ENCODE measurements around the gene CFB.

DNA sequence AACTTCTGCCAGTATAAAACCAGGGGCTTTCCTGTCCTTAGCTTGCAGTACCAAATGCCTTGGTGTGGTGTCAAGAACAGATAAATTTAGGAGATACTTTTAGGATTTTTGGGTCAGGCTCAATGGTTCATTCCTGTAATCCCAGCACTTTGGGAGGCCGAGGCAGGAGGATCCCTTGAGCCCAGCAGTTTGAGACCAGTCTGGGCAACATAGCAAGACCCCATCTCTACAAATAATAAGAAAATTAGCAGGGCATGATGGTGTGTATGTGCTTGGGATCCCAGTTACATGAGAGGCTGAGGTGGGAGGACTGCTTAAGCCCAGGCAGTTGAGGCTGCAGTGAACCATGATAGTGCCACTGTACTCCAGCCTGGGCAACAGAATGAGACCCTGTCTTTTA, 40.9 kb upstream of the CFB start:
- TF ChIP-seq CREB1 (CRISPR knock-in tag; IDR thresholded peaks at IDR 0.05) (no peak), JUN (CRISPR knock-in tag; IDR thresholded peaks at IDR 0.05) (no peak), ZNF232 (CRISPR knock-in tag; IDR thresholded peaks at IDR 0.05) (no peak), MXD4 (CRISPR knock-in tag; IDR thresholded peaks at IDR 0.05; ENCODE audit: borderline replicate concordance) (no peak), TEAD4 (CRISPR knock-in tag; IDR thresholded peaks at IDR 0.05) (no peak), PRRX2 (CRISPR knock-in tag; IDR thresholded peaks at IDR 0.05) (no peak), HMGA2 (CRISPR knock-in tag; IDR thresholded peaks at IDR 0.05) (no peak)
- TF ChIP-seq, protein P1, sequence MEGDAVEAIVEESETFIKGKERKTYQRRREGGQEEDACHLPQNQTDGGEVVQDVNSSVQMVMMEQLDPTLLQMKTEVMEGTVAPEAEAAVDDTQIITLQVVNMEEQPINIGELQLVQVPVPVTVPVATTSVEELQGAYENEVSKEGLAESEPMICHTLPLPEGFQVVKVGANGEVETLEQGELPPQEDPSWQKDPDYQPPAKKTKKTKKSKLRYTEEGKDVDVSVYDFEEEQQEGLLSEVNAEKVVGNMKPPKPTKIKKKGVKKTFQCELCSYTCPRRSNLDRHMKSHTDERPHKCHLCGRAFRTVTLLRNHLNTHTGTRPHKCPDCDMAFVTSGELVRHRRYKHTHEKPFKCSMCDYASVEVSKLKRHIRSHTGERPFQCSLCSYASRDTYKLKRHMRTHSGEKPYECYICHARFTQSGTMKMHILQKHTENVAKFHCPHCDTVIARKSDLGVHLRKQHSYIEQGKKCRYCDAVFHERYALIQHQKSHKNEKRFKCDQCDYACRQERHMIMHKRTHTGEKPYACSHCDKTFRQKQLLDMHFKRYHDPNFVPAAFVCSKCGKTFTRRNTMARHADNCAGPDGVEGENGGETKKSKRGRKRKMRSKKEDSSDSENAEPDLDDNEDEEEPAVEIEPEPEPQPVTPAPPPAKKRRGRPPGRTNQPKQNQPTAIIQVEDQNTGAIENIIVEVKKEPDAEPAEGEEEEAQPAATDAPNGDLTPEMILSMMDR (IDR thresholded peaks at IDR 0.05): no peak
- TF ChIP-seq, protein P2, sequence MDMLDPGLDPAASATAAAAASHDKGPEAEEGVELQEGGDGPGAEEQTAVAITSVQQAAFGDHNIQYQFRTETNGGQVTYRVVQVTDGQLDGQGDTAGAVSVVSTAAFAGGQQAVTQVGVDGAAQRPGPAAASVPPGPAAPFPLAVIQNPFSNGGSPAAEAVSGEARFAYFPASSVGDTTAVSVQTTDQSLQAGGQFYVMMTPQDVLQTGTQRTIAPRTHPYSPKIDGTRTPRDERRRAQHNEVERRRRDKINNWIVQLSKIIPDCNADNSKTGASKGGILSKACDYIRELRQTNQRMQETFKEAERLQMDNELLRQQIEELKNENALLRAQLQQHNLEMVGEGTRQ (CRISPR knock-in tag; IDR thresholded peaks at IDR 0.05): no peak
- TF ChIP-seq, protein P3, sequence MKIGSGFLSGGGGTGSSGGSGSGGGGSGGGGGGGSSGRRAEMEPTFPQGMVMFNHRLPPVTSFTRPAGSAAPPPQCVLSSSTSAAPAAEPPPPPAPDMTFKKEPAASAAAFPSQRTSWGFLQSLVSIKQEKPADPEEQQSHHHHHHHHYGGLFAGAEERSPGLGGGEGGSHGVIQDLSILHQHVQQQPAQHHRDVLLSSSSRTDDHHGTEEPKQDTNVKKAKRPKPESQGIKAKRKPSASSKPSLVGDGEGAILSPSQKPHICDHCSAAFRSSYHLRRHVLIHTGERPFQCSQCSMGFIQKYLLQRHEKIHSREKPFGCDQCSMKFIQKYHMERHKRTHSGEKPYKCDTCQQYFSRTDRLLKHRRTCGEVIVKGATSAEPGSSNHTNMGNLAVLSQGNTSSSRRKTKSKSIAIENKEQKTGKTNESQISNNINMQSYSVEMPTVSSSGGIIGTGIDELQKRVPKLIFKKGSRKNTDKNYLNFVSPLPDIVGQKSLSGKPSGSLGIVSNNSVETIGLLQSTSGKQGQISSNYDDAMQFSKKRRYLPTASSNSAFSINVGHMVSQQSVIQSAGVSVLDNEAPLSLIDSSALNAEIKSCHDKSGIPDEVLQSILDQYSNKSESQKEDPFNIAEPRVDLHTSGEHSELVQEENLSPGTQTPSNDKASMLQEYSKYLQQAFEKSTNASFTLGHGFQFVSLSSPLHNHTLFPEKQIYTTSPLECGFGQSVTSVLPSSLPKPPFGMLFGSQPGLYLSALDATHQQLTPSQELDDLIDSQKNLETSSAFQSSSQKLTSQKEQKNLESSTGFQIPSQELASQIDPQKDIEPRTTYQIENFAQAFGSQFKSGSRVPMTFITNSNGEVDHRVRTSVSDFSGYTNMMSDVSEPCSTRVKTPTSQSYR (CRISPR knock-in tag; IDR thresholded peaks at IDR 0.05): no peak
- TF ChIP-seq, protein P4, sequence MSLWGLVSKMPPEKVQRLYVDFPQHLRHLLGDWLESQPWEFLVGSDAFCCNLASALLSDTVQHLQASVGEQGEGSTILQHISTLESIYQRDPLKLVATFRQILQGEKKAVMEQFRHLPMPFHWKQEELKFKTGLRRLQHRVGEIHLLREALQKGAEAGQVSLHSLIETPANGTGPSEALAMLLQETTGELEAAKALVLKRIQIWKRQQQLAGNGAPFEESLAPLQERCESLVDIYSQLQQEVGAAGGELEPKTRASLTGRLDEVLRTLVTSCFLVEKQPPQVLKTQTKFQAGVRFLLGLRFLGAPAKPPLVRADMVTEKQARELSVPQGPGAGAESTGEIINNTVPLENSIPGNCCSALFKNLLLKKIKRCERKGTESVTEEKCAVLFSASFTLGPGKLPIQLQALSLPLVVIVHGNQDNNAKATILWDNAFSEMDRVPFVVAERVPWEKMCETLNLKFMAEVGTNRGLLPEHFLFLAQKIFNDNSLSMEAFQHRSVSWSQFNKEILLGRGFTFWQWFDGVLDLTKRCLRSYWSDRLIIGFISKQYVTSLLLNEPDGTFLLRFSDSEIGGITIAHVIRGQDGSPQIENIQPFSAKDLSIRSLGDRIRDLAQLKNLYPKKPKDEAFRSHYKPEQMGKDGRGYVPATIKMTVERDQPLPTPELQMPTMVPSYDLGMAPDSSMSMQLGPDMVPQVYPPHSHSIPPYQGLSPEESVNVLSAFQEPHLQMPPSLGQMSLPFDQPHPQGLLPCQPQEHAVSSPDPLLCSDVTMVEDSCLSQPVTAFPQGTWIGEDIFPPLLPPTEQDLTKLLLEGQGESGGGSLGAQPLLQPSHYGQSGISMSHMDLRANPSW (CRISPR knock-in tag; conservative IDR thresholded peaks at IDR 0.05; ENCODE audit: low read depth): no peak
- TF ChIP-seq, protein P5, sequence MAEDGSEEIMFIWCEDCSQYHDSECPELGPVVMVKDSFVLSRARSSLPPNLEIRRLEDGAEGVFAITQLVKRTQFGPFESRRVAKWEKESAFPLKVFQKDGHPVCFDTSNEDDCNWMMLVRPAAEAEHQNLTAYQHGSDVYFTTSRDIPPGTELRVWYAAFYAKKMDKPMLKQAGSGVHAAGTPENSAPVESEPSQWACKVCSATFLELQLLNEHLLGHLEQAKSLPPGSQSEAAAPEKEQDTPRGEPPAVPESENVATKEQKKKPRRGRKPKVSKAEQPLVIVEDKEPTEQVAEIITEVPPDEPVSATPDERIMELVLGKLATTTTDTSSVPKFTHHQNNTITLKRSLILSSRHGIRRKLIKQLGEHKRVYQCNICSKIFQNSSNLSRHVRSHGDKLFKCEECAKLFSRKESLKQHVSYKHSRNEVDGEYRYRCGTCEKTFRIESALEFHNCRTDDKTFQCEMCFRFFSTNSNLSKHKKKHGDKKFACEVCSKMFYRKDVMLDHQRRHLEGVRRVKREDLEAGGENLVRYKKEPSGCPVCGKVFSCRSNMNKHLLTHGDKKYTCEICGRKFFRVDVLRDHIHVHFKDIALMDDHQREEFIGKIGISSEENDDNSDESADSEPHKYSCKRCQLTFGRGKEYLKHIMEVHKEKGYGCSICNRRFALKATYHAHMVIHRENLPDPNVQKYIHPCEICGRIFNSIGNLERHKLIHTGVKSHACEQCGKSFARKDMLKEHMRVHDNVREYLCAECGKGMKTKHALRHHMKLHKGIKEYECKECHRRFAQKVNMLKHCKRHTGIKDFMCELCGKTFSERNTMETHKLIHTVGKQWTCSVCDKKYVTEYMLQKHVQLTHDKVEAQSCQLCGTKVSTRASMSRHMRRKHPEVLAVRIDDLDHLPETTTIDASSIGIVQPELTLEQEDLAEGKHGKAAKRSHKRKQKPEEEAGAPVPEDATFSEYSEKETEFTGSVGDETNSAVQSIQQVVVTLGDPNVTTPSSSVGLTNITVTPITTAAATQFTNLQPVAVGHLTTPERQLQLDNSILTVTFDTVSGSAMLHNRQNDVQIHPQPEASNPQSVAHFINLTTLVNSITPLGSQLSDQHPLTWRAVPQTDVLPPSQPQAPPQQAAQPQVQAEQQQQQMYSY (CRISPR knock-in tag; IDR thresholded peaks at IDR 0.05): no peak
